K562 (cell line): ENCODE measurements around the gene AMZ1. TPM values are rescaled to one million over a fixed set of nuclear protein-coding genes. Genes with fewer than 3 reads are reported as not detected.

ENCODE experiments used
- ATF6 ChIP-seq: sonication (generic); formaldehyde crosslinking; IDR thresholded peaks from 2 replicates; pipeline ENCODE4 v1.4.0; 2020; ENCODE audit warnings: mild to moderate bottlenecking, missing genetic modification reagents
- CC2D1A ChIP-seq: fragments of 450-650 bp; IDR thresholded peaks from 2 replicates; pipeline ENCODE4 v1.6.1; 2017; ENCODE audit warnings: mild to moderate bottlenecking
- CREB5 ChIP-seq: fragments of 250-450 bp; sonication (Bioruptor Pico); IDR thresholded peaks from 2 replicates; pipeline ENCODE4 v1.5.0; 2020; ENCODE audit warnings: mild to moderate bottlenecking
- ETV1 ChIP-seq: fragments of 450-650 bp; conservative IDR thresholded peaks from 2 replicates; pipeline ENCODE4 v1.6.1; 2016; ENCODE audit warnings: missing genetic modification characterization, control low read depth, low read depth, missing compliant biosample characterization
- FOSL1 ChIP-seq: fragments of 200-800 bp; sonication (Bioruptor generic); conservative IDR thresholded peaks from 2 replicates; pipeline ENCODE4 v1.6.1; 2016; ENCODE audit warnings: missing genetic modification characterization, missing compliant biosample characterization
- HDAC8 ChIP-seq: fragments of 450-650 bp; IDR thresholded peaks from 2 replicates; pipeline ENCODE4 v1.6.1; 2016; ENCODE audit warnings: mild to moderate bottlenecking, missing genetic modification characterization, moderate library complexity, missing compliant biosample characterization
- JUNB ChIP-seq: fragments of 450-650 bp; formaldehyde crosslinking; conservative IDR thresholded peaks from 2 replicates; pipeline ENCODE4 v1.4.0; 2020; ENCODE audit warnings: mild to moderate bottlenecking
- MLX ChIP-seq, 2 experiments: fragments of 450-650 bp in 1 of 2; sonication (generic) in 1 of 2; formaldehyde crosslinking; conservative IDR thresholded peaks; 2 replicates each; pipeline versions ENCODE4 v1.4.0 to v1.8.1; 2020 to 2022; ENCODE audit warnings: mild to moderate bottlenecking in 1 of 2, missing genetic modification reagents in 1 of 2
- MTA3 ChIP-seq: fragments of 450-650 bp; formaldehyde crosslinking; IDR thresholded peaks from 2 replicates; pipeline ENCODE4 v1.6.1; 2017; ENCODE audit warnings: mild to moderate bottlenecking, borderline replicate concordance
- MYC ChIP-seq, 2 experiments: fragments of 250-450 bp in 1 of 2; sonication (Bioruptor Pico) in 1 of 2; IDR thresholded peaks; 2 replicates each; pipeline versions ENCODE4 v1.5.1 to v1.6.1; 2012 to 2021; ENCODE audit warnings: low read depth in 2 of 2, borderline replicate concordance in 1 of 2, improper control_type of control experiment in 1 of 2, low read length in 1 of 2, mild to moderate bottlenecking in 1 of 2, moderate library complexity in 1 of 2
- MYNN ChIP-seq, 2 experiments: sonication (generic); formaldehyde crosslinking in 1 of 2; IDR thresholded peaks; 2 replicates each; pipeline versions ENCODE4 v1.5.0 to v1.6.1; 2016 to 2020; ENCODE audit warnings: antibody characterized with exemption in 1 of 2, missing genetic modification reagents in 1 of 2
- PHF20 ChIP-seq: fragments of 450-650 bp; IDR thresholded peaks from 2 replicates; pipeline ENCODE4 v1.6.1; 2018; ENCODE audit not compliant: partially characterized antibody
- PHF8 ChIP-seq: fragments of 200-600 bp; sonication (generic); IDR thresholded peaks from 2 replicates; pipeline ENCODE4 v1.6.1; 2012; ENCODE audit warnings: mixed run types, mild to moderate bottlenecking, inconsistent platforms, low read length, moderate library complexity, borderline replicate concordance
- POLR2A ChIP-seq: fragments of 450-650 bp; conservative IDR thresholded peaks from 2 replicates; pipeline ENCODE4 v1.6.1; 2016
- PTBP1 ChIP-seq: fragments of 200-400 bp; formaldehyde crosslinking; IDR thresholded peaks from 2 replicates; pipeline ENCODE4 v1.6.1; 2017; ENCODE audit warnings: low read depth, low read length
- SIRT6 ChIP-seq: IDR thresholded peaks from one replicate; pipeline ENCODE4 v1.6.1; 2012; ENCODE audit warnings: low read depth, mild to moderate bottlenecking, control low read depth, inconsistent platforms, low read length, moderate library complexity
- SPI1 ChIP-seq: IDR thresholded peaks from 2 replicates; pipeline ENCODE4 v1.6.1; 2011; ENCODE audit warnings: low read depth, low read length, control low read depth, borderline replicate concordance
- TAL1 ChIP-seq: fragments of 450-650 bp; IDR thresholded peaks from 2 replicates; pipeline ENCODE4 v1.6.1; 2016; ENCODE audit warnings: mild to moderate bottlenecking
- THRA ChIP-seq: fragments of 450-650 bp; IDR thresholded peaks from 2 replicates; pipeline ENCODE4 v1.6.1; 2017; ENCODE audit warnings: mild to moderate bottlenecking, moderate library complexity
- ZBTB17 ChIP-seq: fragments of 450-650 bp; formaldehyde crosslinking; IDR thresholded peaks from 2 replicates; pipeline ENCODE4 v1.4.0; 2020; ENCODE audit warnings: mild to moderate bottlenecking
- ZNF316 ChIP-seq: fragments of 450-650 bp; IDR thresholded peaks from 2 replicates; pipeline ENCODE4 v1.6.1; 2016
- ZNF347 ChIP-seq: fragments of 450-650 bp; formaldehyde crosslinking; IDR thresholded peaks from 2 replicates; pipeline ENCODE4 v1.4.0; 2020; ENCODE audit warnings: low read depth, mild to moderate bottlenecking, moderate library complexity
- ZNF696 ChIP-seq: fragments of 250-450 bp; sonication (Bioruptor Pico); conservative IDR thresholded peaks from 2 replicates; pipeline ENCODE4 v1.4.0; 2020; ENCODE audit warnings: mild to moderate bottlenecking, moderate library complexity
- polyA plus RNA-seq, 8 experiments: library from polyadenylated mRNA; depleted of rRNA in 4 of 8; stranded (reverse) in 5 of 8; unstranded in 3 of 8; fragments of >200 nt; fragmentation: Nextera tagmentation in 2 of 8; fragmentation: Illumina TruSeq in 1 of 8; extraction: Ambion mirVana in 2 of 8; extraction: Trizol in 1 of 8; gene quantifications; 2 replicates each; pipeline versions ENCODE4 v1.2.1 to v1.2.3, GENCODE V29; 2011 to 2014; ENCODE audit warnings: inconsistent platforms in 1 of 8, missing spikeins in 1 of 8
- total RNA-seq, 7 experiments: library from RNA; depleted of rRNA in 6 of 7; stranded (reverse); fragments of >200 nt in 6 of 7; fragmentation: Illumina TruSeq in 2 of 7; extraction: Trizol in 2 of 7; gene quantifications; 2 replicates each; pipeline versions ENCODE4 v1.2.1 to v1.2.3, GENCODE V29; 2011 to 2021; ENCODE audit warnings: low replicate concordance in 1 of 7
- TF ChIP-seq, protein P1 (sequence below): sonication (generic); formaldehyde crosslinking; IDR thresholded peaks from 2 replicates; pipeline ENCODE4 v1.9.0; 2022; ENCODE audit warnings: mild to moderate bottlenecking, missing genetic modification reagents

AMZ1 gene
- total and polyA plus RNA-seq, 9 of the 15 experiments (the other 6 are each of a cell fraction or from before 2014, with no cell fraction given), result not detected

- no peak for TF ChIP-seq MLX (CRISPR knock-in tag; conservative IDR thresholded peaks at IDR 0.05)
- TF ChIP-seq, protein P1, sequence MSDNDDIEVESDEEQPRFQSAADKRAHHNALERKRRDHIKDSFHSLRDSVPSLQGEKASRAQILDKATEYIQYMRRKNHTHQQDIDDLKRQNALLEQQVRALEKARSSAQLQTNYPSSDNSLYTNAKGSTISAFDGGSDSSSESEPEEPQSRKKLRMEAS (CRISPR knock-in tag), result peak; percentile 91
- TF ChIP-seq TAL1, result peak; percentile 29; the same call in 1 of the 2 replicates
- TF ChIP-seq JUNB, result no peak
- TF ChIP-seq ZNF696, result no peak
- TF ChIP-seq PHF8, result peak; percentile 36; the same call in 1 of the 2 replicates
- peak; percentile 52 for TF ChIP-seq FOSL1
- TF ChIP-seq MTA3, result 0 out of 2 replicates have a peak, but pooled peaks have one; percentile 58
- peak; percentile 54 for TF ChIP-seq POLR2A
- no peak for TF ChIP-seq CC2D1A
- 0 out of 2 replicates have a peak, but pooled peaks have one; percentile 1 for TF ChIP-seq SPI1
- peak; percentile 84 for TF ChIP-seq ETV1
- TF ChIP-seq MYC (IDR thresholded peaks at IDR 0.05; ENCODE audit: low read depth, low read length), result peak; percentile 73
- no peak for TF ChIP-seq MYC (CRISPR knock-in tag; IDR thresholded peaks at IDR 0.05; ENCODE audit: borderline replicate concordance, low read depth)
- TF ChIP-seq CREB5 (CRISPR knock-in tag), result no peak
- TF ChIP-seq ZBTB17 (CRISPR knock-in tag), result no peak
- TF ChIP-seq MYNN (IDR thresholded peaks at IDR 0.05), result 0 out of 2 replicates have a peak, but pooled peaks have one; percentile 16
- no peak for TF ChIP-seq MYNN (CRISPR knock-in tag; IDR thresholded peaks at IDR 0.05)
- no peak for TF ChIP-seq THRA
- no peak for TF ChIP-seq SIRT6
- TF ChIP-seq ZNF316, result peak; percentile 25; the same call in 1 of the 2 replicates
- no peak for TF ChIP-seq HDAC8 (tag)
- TF ChIP-seq ZNF347 (CRISPR knock-in tag), result no peak
- no peak for TF ChIP-seq PTBP1
- TF ChIP-seq PHF20, result no peak
- 0 out of 2 replicates have a peak, but pooled peaks have one; percentile 73 for TF ChIP-seq ATF6 (CRISPR knock-in tag)
Observed at GRCh38 chr7:2732959-2733584, 45.1 kb downstream of the AMZ1 start (continued).
